Measurements from ENCODE around the gene IL3RA.

The IL3RA gene

DNA sequence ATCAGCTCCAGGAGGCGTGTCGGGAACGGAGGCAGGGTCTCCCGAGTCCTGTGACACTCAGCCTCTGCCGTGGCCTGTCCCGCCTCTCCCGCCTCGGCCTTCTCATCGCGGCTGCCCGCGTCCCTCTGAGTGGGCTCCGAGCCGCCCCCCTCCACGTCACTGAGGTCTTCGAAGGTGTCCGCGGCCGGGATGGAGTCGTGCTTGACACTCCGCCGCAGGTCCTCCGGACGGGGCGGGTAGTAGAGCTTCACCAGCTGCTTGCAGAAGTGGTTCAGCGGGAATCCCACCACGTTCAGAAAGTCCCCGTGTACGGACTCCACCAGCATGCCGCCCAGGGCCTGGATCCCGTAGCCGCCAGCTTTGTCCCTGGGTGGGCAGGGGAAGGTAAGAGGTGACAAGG, 91.2 kb downstream of the IL3RA start:
- H3K4me3 ChIP-seq (replicated peaks; ENCODE audit: low read depth, low read length): no peak overlapping the region
- DNase-seq (ENCODE audit: extremely low read depth, insufficient read length): no peak
- no peaks in the 10 kb centered on the region for H3K27me3 ChIP-seq (replicated peaks; ENCODE audit: control insufficient read depth, insufficient read depth, low read length)
- H3K36me3 ChIP-seq (ENCODE audit: control insufficient read depth, insufficient read depth, low read length): peaks cover 14% of the 10 kb centered on the region
- TF ChIP-seq, protein P1, sequence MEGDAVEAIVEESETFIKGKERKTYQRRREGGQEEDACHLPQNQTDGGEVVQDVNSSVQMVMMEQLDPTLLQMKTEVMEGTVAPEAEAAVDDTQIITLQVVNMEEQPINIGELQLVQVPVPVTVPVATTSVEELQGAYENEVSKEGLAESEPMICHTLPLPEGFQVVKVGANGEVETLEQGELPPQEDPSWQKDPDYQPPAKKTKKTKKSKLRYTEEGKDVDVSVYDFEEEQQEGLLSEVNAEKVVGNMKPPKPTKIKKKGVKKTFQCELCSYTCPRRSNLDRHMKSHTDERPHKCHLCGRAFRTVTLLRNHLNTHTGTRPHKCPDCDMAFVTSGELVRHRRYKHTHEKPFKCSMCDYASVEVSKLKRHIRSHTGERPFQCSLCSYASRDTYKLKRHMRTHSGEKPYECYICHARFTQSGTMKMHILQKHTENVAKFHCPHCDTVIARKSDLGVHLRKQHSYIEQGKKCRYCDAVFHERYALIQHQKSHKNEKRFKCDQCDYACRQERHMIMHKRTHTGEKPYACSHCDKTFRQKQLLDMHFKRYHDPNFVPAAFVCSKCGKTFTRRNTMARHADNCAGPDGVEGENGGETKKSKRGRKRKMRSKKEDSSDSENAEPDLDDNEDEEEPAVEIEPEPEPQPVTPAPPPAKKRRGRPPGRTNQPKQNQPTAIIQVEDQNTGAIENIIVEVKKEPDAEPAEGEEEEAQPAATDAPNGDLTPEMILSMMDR (IDR thresholded peaks at IDR 0.05; ENCODE audit: insufficient read depth, low read length, poor library complexity, severe bottlenecking): no peak

DNA sequence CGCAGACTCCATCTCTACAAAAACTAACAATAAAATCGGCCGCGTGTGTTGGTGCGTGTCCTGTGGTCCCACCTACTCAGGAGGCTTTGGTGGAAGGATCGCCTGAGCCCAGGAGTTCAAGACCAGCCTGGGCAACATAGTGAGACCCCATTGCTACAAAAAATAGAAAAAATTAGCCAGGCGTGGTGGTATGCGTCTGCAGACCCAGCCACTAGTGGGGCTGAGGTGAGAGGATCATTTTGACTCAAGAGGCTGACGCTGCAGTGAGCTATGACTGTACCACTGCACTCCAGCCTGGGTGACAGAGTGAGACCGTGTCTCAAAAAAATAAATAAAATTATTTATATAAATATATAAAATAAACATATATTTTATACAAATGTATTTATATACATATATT, 93.9 kb downstream of the IL3RA start:
- Histone ChIP-seq H3K27me3 (replicated peaks; ENCODE audit: control insufficient read depth, insufficient read depth, low read length) (no peaks in the 10 kb centered on the region), H3K4me3 (replicated peaks; ENCODE audit: low read depth, low read length) (no peak overlapping the region), H3K36me3 (ENCODE audit: control insufficient read depth, insufficient read depth, low read length) (peaks cover 20% of the 10 kb centered on the region)
- TF ChIP-seq, protein P1 (IDR thresholded peaks at IDR 0.05; ENCODE audit: insufficient read depth, low read length, poor library complexity, severe bottlenecking): no peak
- DNase-seq (ENCODE audit: extremely low read depth, insufficient read length): no peak
